ENCODE measurements around the gene UPK3B.
"Not testable (repeated sequence)": the region's sequence is repeated elsewhere in the genome, so short reads cannot be mapped to it uniquely, and the experiment has no call there.

GRCh38 chr7:76502224-76502623, 8.1 kb upstream of the UPK3B start:
- TF ChIP-seq, protein P1, sequence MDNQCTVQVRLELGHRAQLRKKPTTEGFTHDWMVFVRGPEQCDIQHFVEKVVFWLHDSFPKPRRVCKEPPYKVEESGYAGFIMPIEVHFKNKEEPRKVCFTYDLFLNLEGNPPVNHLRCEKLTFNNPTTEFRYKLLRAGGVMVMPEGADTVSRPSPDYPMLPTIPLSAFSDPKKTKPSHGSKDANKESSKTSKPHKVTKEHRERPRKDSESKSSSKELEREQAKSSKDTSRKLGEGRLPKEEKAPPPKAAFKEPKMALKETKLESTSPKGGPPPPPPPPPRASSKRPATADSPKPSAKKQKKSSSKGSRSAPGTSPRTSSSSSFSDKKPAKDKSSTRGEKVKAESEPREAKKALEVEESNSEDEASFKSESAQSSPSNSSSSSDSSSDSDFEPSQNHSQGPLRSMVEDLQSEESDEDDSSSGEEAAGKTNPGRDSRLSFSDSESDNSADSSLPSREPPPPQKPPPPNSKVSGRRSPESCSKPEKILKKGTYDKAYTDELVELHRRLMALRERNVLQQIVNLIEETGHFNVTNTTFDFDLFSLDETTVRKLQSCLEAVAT (IDR thresholded peaks at IDR 0.05) = not testable (repeated sequence)
- not testable (repeated sequence) for TF ChIP-seq ATF3 (IDR thresholded peaks at IDR 0.05; ENCODE audit: borderline replicate concordance, extremely low read depth, low read depth, low read length); CEBPB (IDR thresholded peaks at IDR 0.05; ENCODE audit: borderline replicate concordance in 1 of 2, low read depth in 2 of 2, low read length in 2 of 2); RB1 (IDR thresholded peaks at IDR 0.05; ENCODE audit: borderline replicate concordance); POLR2AphosphoS5 (IDR thresholded peaks at IDR 0.05; ENCODE audit: low read length); BHLHE40 (IDR thresholded peaks at IDR 0.05; ENCODE audit: borderline replicate concordance in 1 of 2, low read depth in 2 of 2, low read length in 1 of 2); MXI1 (IDR thresholded peaks at IDR 0.05; ENCODE audit: low read depth, low read length); E4F1 (IDR thresholded peaks at IDR 0.05; ENCODE audit: borderline replicate concordance, partially characterized antibody); EP300 (IDR thresholded peaks at IDR 0.05; ENCODE audit: borderline replicate concordance in 1 of 2, control insufficient read depth in 1 of 2, low read depth in 2 of 2, low read length in 2 of 2)
- TF ChIP-seq, protein P2, sequence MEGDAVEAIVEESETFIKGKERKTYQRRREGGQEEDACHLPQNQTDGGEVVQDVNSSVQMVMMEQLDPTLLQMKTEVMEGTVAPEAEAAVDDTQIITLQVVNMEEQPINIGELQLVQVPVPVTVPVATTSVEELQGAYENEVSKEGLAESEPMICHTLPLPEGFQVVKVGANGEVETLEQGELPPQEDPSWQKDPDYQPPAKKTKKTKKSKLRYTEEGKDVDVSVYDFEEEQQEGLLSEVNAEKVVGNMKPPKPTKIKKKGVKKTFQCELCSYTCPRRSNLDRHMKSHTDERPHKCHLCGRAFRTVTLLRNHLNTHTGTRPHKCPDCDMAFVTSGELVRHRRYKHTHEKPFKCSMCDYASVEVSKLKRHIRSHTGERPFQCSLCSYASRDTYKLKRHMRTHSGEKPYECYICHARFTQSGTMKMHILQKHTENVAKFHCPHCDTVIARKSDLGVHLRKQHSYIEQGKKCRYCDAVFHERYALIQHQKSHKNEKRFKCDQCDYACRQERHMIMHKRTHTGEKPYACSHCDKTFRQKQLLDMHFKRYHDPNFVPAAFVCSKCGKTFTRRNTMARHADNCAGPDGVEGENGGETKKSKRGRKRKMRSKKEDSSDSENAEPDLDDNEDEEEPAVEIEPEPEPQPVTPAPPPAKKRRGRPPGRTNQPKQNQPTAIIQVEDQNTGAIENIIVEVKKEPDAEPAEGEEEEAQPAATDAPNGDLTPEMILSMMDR (IDR thresholded peaks at IDR 0.05 in 2 of 3, conservative IDR thresholded peaks at IDR 0.05 in 1 of 3; ENCODE audit: control insufficient read depth in 2 of 3, extremely low read depth in 1 of 3, insufficient read depth in 1 of 3, low read depth in 3 of 3, low read length in 3 of 3) = not testable (repeated sequence)

Data from GM12878 (cell line).